ENCODE results near the gene SPSB2.

The SPSB2 gene

DNA sequence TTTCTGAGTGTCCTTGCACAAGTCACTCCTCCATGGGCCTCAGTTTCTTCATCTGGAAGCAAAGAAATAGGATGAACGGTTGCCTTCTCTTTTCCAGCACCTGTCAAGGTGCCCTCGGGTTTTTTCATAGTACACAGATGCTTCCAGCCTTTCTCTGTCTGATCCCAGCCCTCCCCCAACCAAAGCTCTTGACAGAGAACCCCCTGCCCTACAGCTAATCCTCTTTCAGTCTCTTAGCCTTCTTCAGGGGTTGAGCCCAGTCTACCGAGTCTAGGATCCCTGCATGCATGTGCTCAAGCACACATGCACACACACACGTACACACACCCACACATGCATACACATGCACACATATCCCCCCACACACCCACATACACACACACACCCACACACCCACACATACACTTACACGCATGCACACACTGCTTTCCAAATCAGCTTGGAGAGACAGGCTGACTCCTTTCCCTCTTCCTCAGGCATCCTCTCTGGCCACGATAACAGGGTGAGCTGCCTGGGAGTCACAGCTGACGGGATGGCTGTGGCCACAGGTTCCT lies 26.7 kb downstream of the SPSB2 start:
- TF ChIP-seq CTCF (IDR thresholded peaks at IDR 0.05; ENCODE audit: poor library complexity, severe bottlenecking), result no peak
- no peaks in the 10 kb centered on the region for H3K27me3 ChIP-seq (ENCODE audit: insufficient read depth, poor library complexity, severe bottlenecking)
- H3K9me3 ChIP-seq (ENCODE audit: severe bottlenecking), result no peaks in the 10 kb centered on the region
- H3K27ac ChIP-seq (ENCODE audit: poor library complexity, severe bottlenecking), result no peak overlapping the region
- no peak overlapping the region for H3K4me3 ChIP-seq (ENCODE audit: severe bottlenecking)
- DNase-seq (ENCODE audit: low spot score) (no peak), ATAC-seq (ENCODE audit: low read depth) (no peak)
- H3K36me3 ChIP-seq (ENCODE audit: low read depth), result peaks cover 30% of the 10 kb centered on the region
- no peaks in the 10 kb centered on the region for H3K4me1 ChIP-seq (ENCODE audit: insufficient read depth, poor library complexity, severe bottlenecking)

DNA sequence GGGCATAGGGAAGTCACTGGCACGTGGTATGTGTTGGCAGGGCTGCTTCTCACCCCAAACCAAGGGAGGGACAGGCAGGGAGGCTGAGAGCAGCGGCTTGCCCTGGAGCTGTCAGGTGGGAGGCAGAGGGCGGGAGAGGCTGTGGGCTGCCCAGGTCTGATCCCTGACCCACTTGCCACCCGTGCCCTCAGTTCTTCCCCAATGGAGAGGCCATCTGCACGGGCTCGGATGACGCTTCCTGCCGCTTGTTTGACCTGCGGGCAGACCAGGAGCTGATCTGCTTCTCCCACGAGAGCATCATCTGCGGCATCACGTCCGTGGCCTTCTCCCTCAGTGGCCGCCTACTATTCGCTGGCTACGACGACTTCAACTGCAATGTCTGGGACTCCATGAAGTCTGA lies 27.7 kb downstream of the SPSB2 start:
- Histone ChIP-seq H3K4me3 (ENCODE audit: severe bottlenecking) (no peak overlapping the region), H3K27me3 (ENCODE audit: insufficient read depth, poor library complexity, severe bottlenecking) (no peaks in the 10 kb centered on the region), H3K27ac (ENCODE audit: poor library complexity, severe bottlenecking) (no peak overlapping the region), H3K4me1 (ENCODE audit: insufficient read depth, poor library complexity, severe bottlenecking) (no peaks in the 10 kb centered on the region), H3K36me3 (ENCODE audit: low read depth) (peaks cover 30% of the 10 kb centered on the region), H3K9me3 (ENCODE audit: severe bottlenecking) (no peaks in the 10 kb centered on the region)
- ATAC-seq (ENCODE audit: low read depth) (no peak), DNase-seq (ENCODE audit: low spot score) (no peak)
- no peak for TF ChIP-seq CTCF (IDR thresholded peaks at IDR 0.05; ENCODE audit: poor library complexity, severe bottlenecking)

DNA sequence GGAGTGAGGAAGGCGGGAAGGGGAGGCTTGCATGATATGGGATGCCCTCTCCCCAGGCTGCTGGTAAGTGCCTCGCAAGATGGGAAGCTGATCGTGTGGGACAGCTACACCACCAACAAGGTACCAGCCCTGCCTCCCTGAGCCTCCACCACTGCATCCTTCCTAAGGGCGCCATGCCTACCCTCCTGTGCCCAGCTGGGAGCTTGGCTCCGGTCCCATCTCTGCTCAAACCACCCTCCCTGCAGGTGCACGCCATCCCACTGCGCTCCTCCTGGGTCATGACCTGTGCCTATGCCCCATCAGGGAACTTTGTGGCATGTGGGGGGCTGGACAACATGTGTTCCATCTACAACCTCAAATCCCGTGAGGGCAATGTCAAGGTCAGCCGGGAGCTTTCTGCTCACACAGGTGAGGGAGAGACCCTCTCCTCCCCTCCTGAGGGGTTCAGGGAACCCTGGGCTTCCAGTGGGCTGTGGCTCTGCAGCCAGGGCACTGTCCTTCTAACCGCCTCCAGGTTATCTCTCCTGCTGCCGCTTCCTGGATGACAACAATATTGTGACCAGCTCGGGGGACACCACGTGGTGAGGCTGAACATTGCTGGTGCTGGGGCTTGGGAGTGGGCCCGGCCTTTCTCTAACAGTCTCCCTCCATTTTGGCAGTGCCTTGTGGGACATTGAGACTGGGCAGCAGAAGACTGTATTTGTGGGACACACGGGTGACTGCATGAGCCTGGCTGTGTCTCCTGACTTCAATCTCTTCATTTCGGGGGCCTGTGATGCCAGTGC lies 29.8 kb downstream of the SPSB2 start:
- DNase-seq (ENCODE audit: low spot score) (no peak), ATAC-seq (ENCODE audit: low read depth) (no peak)
- Histone ChIP-seq H3K4me3 (ENCODE audit: severe bottlenecking) (no peak overlapping the region), H3K27ac (ENCODE audit: poor library complexity, severe bottlenecking) (no peak overlapping the region), H3K9me3 (ENCODE audit: severe bottlenecking) (no peaks in the 10 kb centered on the region), H3K27me3 (ENCODE audit: insufficient read depth, poor library complexity, severe bottlenecking) (no peaks in the 10 kb centered on the region), H3K36me3 (ENCODE audit: low read depth) (peaks cover 24% of the 10 kb centered on the region), H3K4me1 (ENCODE audit: insufficient read depth, poor library complexity, severe bottlenecking) (no peaks in the 10 kb centered on the region)
- TF ChIP-seq CTCF (IDR thresholded peaks at IDR 0.05; ENCODE audit: poor library complexity, severe bottlenecking), result no peak

- Histone ChIP-seq H3K9me3 (ENCODE audit: severe bottlenecking) (no peaks in the 10 kb centered on the region), H3K36me3 (ENCODE audit: low read depth) (peaks cover 31% of the 10 kb centered on the region)
Observed at GRCh38 chr12:6842075-6842474, 31.0 kb downstream of the SPSB2 start.

More at GRCh38 chr12:6842075-6842474, 31.0 kb downstream of the SPSB2 start:
- Histone ChIP-seq H3K4me1 (ENCODE audit: insufficient read depth, poor library complexity, severe bottlenecking) (no peaks in the 10 kb centered on the region), H3K27me3 (ENCODE audit: insufficient read depth, poor library complexity, severe bottlenecking) (no peaks in the 10 kb centered on the region), H3K27ac (ENCODE audit: poor library complexity, severe bottlenecking) (no peak overlapping the region), H3K4me3 (ENCODE audit: severe bottlenecking) (no peak overlapping the region)
- TF ChIP-seq CTCF (IDR thresholded peaks at IDR 0.05; ENCODE audit: poor library complexity, severe bottlenecking), result no peak
- ATAC-seq (ENCODE audit: low read depth), result no peak
- no peak for DNase-seq (ENCODE audit: low spot score)

Data from RWPE2 (cell line).